Ascending aorta (tissue), 2 donors: ENCODE data around the gene KBTBD3. TPM values are rescaled to one million over a fixed set of nuclear protein-coding genes. Genes with fewer than 3 reads are reported as not detected.
A peak's percentile ranks its signal among the peaks of the same experiment; 100 is the strongest.

Experiments used
- DNase-seq, 2 donors: peaks; one replicate each; pipeline ENCODE4 v3.0.0-alpha.2; 2019; ENCODE audit warnings: low spot score in 2 of 2
- H3K27ac ChIP-seq, 2 donors: fragments of 200-600 bp; sonication (generic); one replicate each; pipeline ENCODE4 v1.5.1; 2016 to 2017; ENCODE audit warnings: mild to moderate bottlenecking in 1 of 2
- H3K27me3 ChIP-seq: fragments of 200-600 bp; sonication (generic); one replicate; pipeline ENCODE4 v1.5.1; 2017
- H3K36me3 ChIP-seq, 2 donors: fragments of 200-600 bp; sonication (generic); one replicate each; pipeline ENCODE4 v1.5.1; 2016
- H3K4me1 ChIP-seq, 2 donors: fragments of 200-600 bp; sonication (generic); one replicate each; pipeline ENCODE4 v1.5.1; 2016 to 2017; ENCODE audit warnings: mild to moderate bottlenecking in 1 of 2
- H3K4me3 ChIP-seq, 2 donors: fragments of 200-600 bp; sonication (generic); one replicate each; pipeline ENCODE4 v1.5.1; 2016 to 2017; ENCODE audit warnings: mild to moderate bottlenecking in 1 of 2
- H3K9me3 ChIP-seq, 2 donors: fragments of 200-600 bp; sonication (generic); one replicate each; pipeline ENCODE4 v1.5.1; 2016
- CTCF ChIP-seq, 3 experiments: fragments of 200-600 bp in 2 of 3; fragments of 450-650 bp in 1 of 3; sonication (generic) in 2 of 3; IDR thresholded peaks; one replicate each; pipeline ENCODE4 v1.5.1; 2016 to 2019; ENCODE audit warnings: antibody characterized with exemption in 3 of 3, mild to moderate bottlenecking in 1 of 3, moderate library complexity in 1 of 3
- intact Hi-C: fragments of 100-400 bp; cut with DNase I; formaldehyde crosslinking; loops from one replicate; pipeline ENCODE4 v1.15.1; 2023
- total RNA-seq: library from RNA; depleted of rRNA; stranded (reverse); fragments of >200 nt; gene quantifications from one replicate; pipeline ENCODE4 v1.1.0, GENCODE V29; 2016

The KBTBD3 gene
- total RNA-seq, 1 donor from 2014 or later: not detected

GRCh38 chr11:106098893-106099553, 21.9 kb upstream of the KBTBD3 start:
- intact Hi-C loops: no loop called here
- Histone ChIP-seq H3K36me3 (peaks cover 22 to 48% of the 10 kb centered on the region in 2 donors), H3K4me3 (no peak overlapping the region), H3K27ac (no peak overlapping the region), H3K27me3 (no peaks in the 10 kb centered on the region), H3K4me1 (no peaks in the 10 kb centered on the region), H3K9me3 (no peaks in the 10 kb centered on the region)
- DNase-seq: no peak
- no peak for TF ChIP-seq CTCF (IDR thresholded peaks at IDR 0.05)

- peaks cover 4 to 15% of the 10 kb centered on the region in 2 donors for H3K4me1 ChIP-seq
- no peak for DNase-seq
- no peak overlapping the region for H3K4me3 ChIP-seq
- no peaks in the 10 kb centered on the region for H3K9me3 ChIP-seq
- no peaks in the 10 kb centered on the region for H3K27me3 ChIP-seq
- intact Hi-C loops: no loop called here
- TF ChIP-seq CTCF (IDR thresholded peaks at IDR 0.05): no peak
- H3K27ac ChIP-seq: no peak overlapping the region
- peaks cover 28 to 53% of the 10 kb centered on the region in 2 donors for H3K36me3 ChIP-seq
These were observed 15.3 kb upstream of the KBTBD3 start for GRCh38 chr11:106092446-106092845.

DNA sequence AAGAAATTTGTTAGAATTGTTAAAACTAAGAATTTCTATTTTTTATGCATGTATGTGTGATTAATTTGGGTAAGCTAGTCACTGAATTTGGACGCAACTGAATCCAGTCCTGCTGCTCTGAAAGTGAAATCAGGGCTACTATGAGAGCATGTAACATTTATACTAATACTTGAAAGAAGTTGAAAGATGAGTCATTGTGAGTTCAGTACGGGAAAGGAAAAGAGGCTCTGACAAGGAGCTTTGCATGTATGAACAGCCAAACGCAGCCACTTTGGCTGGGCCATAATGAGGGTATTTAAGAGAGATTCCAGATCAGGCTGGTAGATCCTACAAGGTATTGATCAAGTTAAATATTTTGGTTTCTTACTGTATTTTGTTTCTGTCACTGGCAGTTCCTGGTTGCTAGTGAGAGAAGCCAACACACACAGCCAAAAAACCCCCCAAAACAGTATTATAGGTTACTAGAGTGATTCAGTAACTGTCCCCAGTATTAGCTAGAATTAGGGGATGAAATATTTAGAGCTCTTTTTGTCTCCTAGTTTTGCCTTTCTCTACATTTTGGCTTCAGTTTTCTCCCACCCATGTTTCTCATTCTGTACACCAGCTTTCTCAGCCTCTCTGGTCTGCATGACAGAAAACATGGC, 14.5 kb upstream of the KBTBD3 start:
- no peak for TF ChIP-seq CTCF (IDR thresholded peaks at IDR 0.05)
- intact Hi-C loops: no loop called here
- H3K4me3 ChIP-seq: no peak overlapping the region
- no peaks in the 10 kb centered on the region for H3K27me3 ChIP-seq
- peaks cover 4 to 16% of the 10 kb centered on the region in 2 donors for H3K4me1 ChIP-seq
- no peak for DNase-seq
- peaks cover 20 to 44% of the 10 kb centered on the region in 2 donors for H3K36me3 ChIP-seq
- H3K27ac ChIP-seq: no peak overlapping the region
- no peaks in the 10 kb centered on the region for H3K9me3 ChIP-seq

GRCh38 chr11:106088896-106089295, 11.7 kb upstream of the KBTBD3 start:
- H3K9me3 ChIP-seq: no peaks in the 10 kb centered on the region
- no peaks in the 10 kb centered on the region for H3K27me3 ChIP-seq
- no peak overlapping the region for H3K4me3 ChIP-seq
- no peak for TF ChIP-seq CTCF (IDR thresholded peaks at IDR 0.05)
- H3K36me3 ChIP-seq: peaks cover 11 to 24% of the 10 kb centered on the region in 2 donors
- no peak for DNase-seq
- intact Hi-C loops: no loop called here
- no peak overlapping the region for H3K27ac ChIP-seq
- peaks cover 4 to 18% of the 10 kb centered on the region in 2 donors for H3K4me1 ChIP-seq

DNA sequence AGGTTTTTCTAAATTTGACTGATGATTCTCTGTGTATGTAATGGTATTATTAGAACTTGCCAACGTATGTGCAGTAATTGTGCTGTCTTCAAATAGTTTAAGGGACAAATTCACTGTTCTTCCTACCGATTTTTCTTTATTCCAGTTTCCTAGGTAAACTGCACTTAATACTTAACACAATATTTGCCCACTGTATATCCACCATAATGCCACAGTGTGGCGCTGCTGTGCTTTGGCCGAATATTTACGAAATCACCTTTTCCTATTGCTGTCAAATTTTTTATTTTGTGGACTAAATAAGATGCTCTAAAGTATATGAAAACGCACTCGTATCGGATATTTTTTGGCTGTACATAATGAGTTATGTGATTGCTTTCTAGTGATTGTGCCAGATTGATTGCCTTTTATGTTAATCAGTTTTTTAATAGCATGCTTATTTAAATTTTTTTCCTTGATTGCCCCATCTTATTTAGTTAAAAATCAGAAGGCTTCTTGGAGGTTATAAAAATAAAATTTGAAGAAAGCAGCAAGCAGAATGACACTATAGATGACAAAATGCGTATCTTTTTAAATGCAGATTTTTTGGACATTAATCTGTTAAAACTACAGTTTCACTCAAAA, 10.8 kb upstream of the KBTBD3 start:
- no peaks in the 10 kb centered on the region for H3K27me3 ChIP-seq
- H3K9me3 ChIP-seq: no peaks in the 10 kb centered on the region
- peaks cover 13 to 17% of the 10 kb centered on the region in 2 donors for H3K36me3 ChIP-seq
- H3K4me1 ChIP-seq: peaks cover 4 to 18% of the 10 kb centered on the region in 2 donors
- H3K27ac ChIP-seq: no peak overlapping the region
- H3K4me3 ChIP-seq: peak overlapping the region in 1 of 2 donors; percentile 33
- TF ChIP-seq CTCF (IDR thresholded peaks at IDR 0.05): peak; percentile 41 to 91 (median 80)
- intact Hi-C loops: no loop called here
- peak in 1 of 2 donors; percentile 72 for DNase-seq
